ENCODE data around the gene MIB2.
"Not testable (repeated sequence)": the region's sequence is repeated elsewhere in the genome, so short reads cannot be mapped to it uniquely, and the experiment has no call there.

The MIB2 gene

GRCh38 chr1:1626207-1627141 is 11.2 kb downstream of the MIB2 start:
- no peak for DNase-seq (ENCODE audit: low read depth in 2 of 2)

GRCh38 chr1:1627261-1627828 is 12.0 kb downstream of the MIB2 start:
- no peak for DNase-seq (ENCODE audit: low read depth in 2 of 2)

- no peak for DNase-seq (ENCODE audit: low read depth in 2 of 2)
These were observed 12.8 kb downstream of the MIB2 start for GRCh38 chr1:1627829-1628753.

GRCh38 chr1:1628754-1629429 is 13.6 kb downstream of the MIB2 start:
- DNase-seq (ENCODE audit: low read depth in 2 of 2) = peak; percentile 27

- peak; percentile 39 to 44 for DNase-seq (ENCODE audit: low read depth in 2 of 2)
These were observed 14.3 kb downstream of the MIB2 start for GRCh38 chr1:1629430-1630190.

- DNase-seq (ENCODE audit: low read depth in 2 of 2) = peak; percentile 84 to 86
These were observed 15.1 kb downstream of the MIB2 start for GRCh38 chr1:1630191-1630964.

GRCh38 chr1:1630965-1631781 is 15.9 kb downstream of the MIB2 start:
- no peak for DNase-seq (ENCODE audit: low read depth in 2 of 2)

GRCh38 chr1:1631782-1632420 is 16.6 kb downstream of the MIB2 start, which contains the start of gene MMP23B:
Gene MMP23B, plus strand, starts transcription at chr1:1632173. Its CDS starts 46 bp downstream, at chr1:1632219.
- DNase-seq (ENCODE audit: low read depth in 2 of 2) = no peak

- DNase-seq (ENCODE audit: low read depth in 2 of 2) = not testable (repeated sequence)
These were observed 18.1 kb downstream of the MIB2 start for GRCh38 chr1:1633409-1633808.

GRCh38 chr1:1634613-1635012 is 19.3 kb downstream of the MIB2 start:
- not testable (repeated sequence) for DNase-seq (ENCODE audit: low read depth in 2 of 2)

- not testable (repeated sequence) for DNase-seq (ENCODE audit: low read depth in 2 of 2)
These were observed 21.6 kb downstream of the MIB2 start for GRCh38 chr1:1636621-1637478.

GRCh38 chr1:1637479-1637875 is 22.2 kb downstream of the MIB2 start:
- DNase-seq (ENCODE audit: low read depth in 2 of 2) = not testable (repeated sequence)

- DNase-seq (ENCODE audit: low read depth in 2 of 2) = not testable (repeated sequence)
These were observed 23.2 kb downstream of the MIB2 start for GRCh38 chr1:1638528-1638927.

- not testable (repeated sequence) for DNase-seq (ENCODE audit: low read depth in 2 of 2)
These were observed 24.1 kb downstream of the MIB2 start for GRCh38 chr1:1639368-1639767.

- not testable (repeated sequence) for DNase-seq (ENCODE audit: low read depth in 2 of 2)
These were observed 24.8 kb downstream of the MIB2 start for GRCh38 chr1:1640081-1640480.

- DNase-seq (ENCODE audit: low read depth in 2 of 2) = not testable (repeated sequence)
These were observed 25.6 kb downstream of the MIB2 start for GRCh38 chr1:1640711-1641461.

- not testable (repeated sequence) for DNase-seq (ENCODE audit: low read depth in 2 of 2)
These were observed 31.0 kb downstream of the MIB2 start for GRCh38 chr1:1646326-1646725.
